Spleen (tissue), 11 donors: ENCODE data around the gene KCNJ10. TPM values are rescaled to one million over a fixed set of nuclear protein-coding genes. Genes with fewer than 3 reads are reported as not detected.

ENCODE experiments used
- DNase-seq: peaks from one replicate; pipeline ENCODE4 v3.0.0-alpha.2; 2020
- H3K27ac ChIP-seq, 8 donors: fragments of 200-600 bp; sonication (generic) in 7 of 8; 1 replicate in 4 of 8; 2 replicates in 4 of 8; pipeline versions ENCODE4 v1.5.0 to v1.8.0; 2016 to 2021; ENCODE audit warnings: inconsistent platforms in 4 of 8, mild to moderate bottlenecking in 4 of 8, moderate library complexity in 1 of 8
- H3K27me3 ChIP-seq, 7 donors: fragments of 200-600 bp; sonication (generic) in 6 of 7; replicated peaks in 1 of 7; 1 replicate in 4 of 7; 2 replicates in 3 of 7; pipeline versions ENCODE4 v1.5.0 to v1.8.0; 2016 to 2021; ENCODE audit warnings: inconsistent platforms in 3 of 7, mild to moderate bottlenecking in 1 of 7
- H3K36me3 ChIP-seq, 6 donors: fragments of 200-600 bp; sonication (generic) in 5 of 6; 1 replicate in 4 of 6; 2 replicates in 2 of 6; pipeline versions ENCODE4 v1.5.0 to v1.8.0; 2016 to 2021; ENCODE audit warnings: inconsistent platforms in 2 of 6
- H3K4me1 ChIP-seq, 6 donors: fragments of 200-600 bp; sonication (generic) in 5 of 6; 1 replicate in 3 of 6; 2 replicates in 3 of 6; pipeline versions ENCODE4 v1.5.0 to v1.8.0; 2016 to 2021; ENCODE audit warnings: inconsistent platforms in 3 of 6
- H3K4me3 ChIP-seq, 8 donors: fragments of 200-600 bp; sonication (generic) in 7 of 8; 1 replicate in 4 of 8; 2 replicates in 4 of 8; pipeline versions ENCODE4 v1.5.0 to v1.8.0; 2016 to 2021; ENCODE audit warnings: inconsistent platforms in 4 of 8, mild to moderate bottlenecking in 4 of 8, moderate library complexity in 2 of 8
- H3K9me3 ChIP-seq, 8 donors: fragments of 200-600 bp; sonication (generic) in 7 of 8; 1 replicate in 4 of 8; 2 replicates in 4 of 8; pipeline versions ENCODE4 v1.5.0 to v1.8.0; 2016 to 2021; ENCODE audit warnings: inconsistent platforms in 4 of 8
- CTCF ChIP-seq, 11 experiments: fragments of 200-600 bp in 7 of 11; fragments of 450-650 bp in 4 of 11; sonication (generic) in 4 of 11; IDR thresholded peaks in 8 of 11; conservative IDR thresholded peaks in 3 of 11; 1 replicate in 7 of 11; 2 replicates in 4 of 11; pipeline versions ENCODE4 v1.4.0 to v1.8.0; 2016 to 2021; ENCODE audit warnings: antibody characterized with exemption in 11 of 11, inconsistent platforms in 4 of 11, mild to moderate bottlenecking in 1 of 11
- POLR2A ChIP-seq, 3 donors: fragments of 450-650 bp; IDR thresholded peaks; one replicate each; pipeline ENCODE4 v1.5.1; 2017; ENCODE audit warnings: antibody characterized with exemption in 3 of 3, mild to moderate bottlenecking in 1 of 3
- POLR2AphosphoS5 ChIP-seq, 3 donors: sonication (generic); formaldehyde crosslinking; IDR thresholded peaks; one replicate each; pipeline ENCODE4 v1.5.1; 2017; ENCODE audit warnings: antibody characterized with exemption in 3 of 3
- WGBS, 5 donors: extraction: QIAGEN DNeasy Blood & Tissue Kit in 3 of 5; methylation state at CpG; one replicate each; pipeline versions ENCODE4 v1.1.5 to v1.1.7; 2013 to 2018; 5-methylcytosine and 5-hydroxymethylcytosine counted together
- intact Hi-C: fragments of 100-400 bp; cut with DNase I; formaldehyde crosslinking; loops from one replicate; pipeline ENCODE4 v1.15.0; 2023; ENCODE audit warnings: low total_unique reads
- polyA plus RNA-seq, 3 donors: library from polyadenylated mRNA; stranded (reverse); fragments of 200-250 nt; gene quantifications; one replicate each; pipeline ENCODE4 v1.2.1, GENCODE V29; 2013
- total RNA-seq, 7 donors: library from RNA; depleted of rRNA in 3 of 7; stranded (reverse); fragments of >200 nt in 3 of 7; fragmentation: NEBNext Ultra II Directional in 4 of 7; extraction: Animal tissue kit (Norgen Biotek cat#: 25700) in 4 of 7; gene quantifications; one replicate each; pipeline versions ENCODE4 v1.1.0 to v1.2.1, GENCODE V29; 2016 to 2021
- donor health status: healthy with polysubstance abuse.
- donor health status: DM: no; HTN: no; CAD: no; lungs with moderate emphysema.
- donor health status: DM: no; HTN: no; CAD: no.
- donor health status: Bipolar disorder and iron deficiency.
- donor health status: healthy.
- donor health status: DM: no; HTN: no; CAD: no.
- donor health status: DM: yes; HTN: yes; CAD: no.

KCNJ10 gene
- total and polyA plus RNA-seq, 10 donors = 3.7 to 30.8 (median 14.2) TPM

GRCh38 chr1:160094806-160095205, 24.8 kb upstream of the KCNJ10 start:
- no peaks in the 10 kb centered on the region for H3K9me3 ChIP-seq
- peaks cover 0 to 60% (median 42%) of the 10 kb centered on the region in 6 donors for H3K36me3 ChIP-seq
- 93 to 97% (median 95%) methylated on average over 14 of the region's 14 CpGs for WGBS, 5 donors
- peak; percentile 74 for DNase-seq
- H3K4me1 ChIP-seq = peaks cover 18 to 53% (median 31%) of the 10 kb centered on the region in 6 donors
- H3K27me3 ChIP-seq = no peaks in the 10 kb centered on the region
- no peak overlapping the region for H3K4me3 ChIP-seq
- H3K27ac ChIP-seq = no peak overlapping the region
- TF ChIP-seq POLR2AphosphoS5 (IDR thresholded peaks at IDR 0.05) (no peak), POLR2A (IDR thresholded peaks at IDR 0.05) (no peak), CTCF (IDR thresholded peaks at IDR 0.05 in 8 of 11, conservative IDR thresholded peaks at IDR 0.05 in 3 of 11) (no peak)
- intact Hi-C loops = loop anchor here (10.0 kb wide), 1 partner anchor 310 kb away; the partner anchor contains the start of gene DUSP23

GRCh38 chr1:160094291-160094625, 24.3 kb upstream of the KCNJ10 start:
- H3K4me3 ChIP-seq = no peak overlapping the region
- no peak overlapping the region for H3K27ac ChIP-seq
- H3K36me3 ChIP-seq = peaks cover 0 to 65% (median 42%) of the 10 kb centered on the region in 6 donors
- DNase-seq = no peak
- intact Hi-C loops = loop anchor here (10.0 kb wide), 1 partner anchor 309 kb away; the partner anchor contains the start of gene DUSP23
- TF ChIP-seq POLR2AphosphoS5 (IDR thresholded peaks at IDR 0.05) (no peak), CTCF (IDR thresholded peaks at IDR 0.05 in 8 of 11, conservative IDR thresholded peaks at IDR 0.05 in 3 of 11) (no peak), POLR2A (IDR thresholded peaks at IDR 0.05) (no peak)
- 90 to 96% (median 95%) methylated on average over 4 of the region's 4 CpGs for WGBS, 5 donors
- no peaks in the 10 kb centered on the region for H3K9me3 ChIP-seq
- no peaks in the 10 kb centered on the region for H3K27me3 ChIP-seq
- H3K4me1 ChIP-seq = peaks cover 14 to 48% (median 25%) of the 10 kb centered on the region in 6 donors

- Histone ChIP-seq H3K27ac (no peak overlapping the region), H3K9me3 (no peaks in the 10 kb centered on the region), H3K27me3 (no peaks in the 10 kb centered on the region), H3K4me3 (no peak overlapping the region), H3K4me1 (peaks cover 14 to 45% (median 23%) of the 10 kb centered on the region in 6 donors), H3K36me3 (peaks cover 0 to 70% (median 44%) of the 10 kb centered on the region in 6 donors)
- TF ChIP-seq POLR2AphosphoS5 (IDR thresholded peaks at IDR 0.05) (no peak), POLR2A (IDR thresholded peaks at IDR 0.05) (no peak), CTCF (IDR thresholded peaks at IDR 0.05 in 8 of 11, conservative IDR thresholded peaks at IDR 0.05 in 3 of 11) (no peak)
- WGBS, 5 donors = 78 to 91% (median 90%) methylated on average over 11 to 21 of the region's 21 CpGs
- DNase-seq = peak; percentile 71
- intact Hi-C loops = loop anchor here (10.0 kb wide), 1 partner anchor 309 kb away; the partner anchor contains the start of gene DUSP23
These were observed 23.8 kb upstream of the KCNJ10 start for GRCh38 chr1:160093624-160094290.

GRCh38 chr1:160093069-160093395, 23.1 kb upstream of the KCNJ10 start:
- H3K27ac ChIP-seq = no peak overlapping the region
- intact Hi-C loops = loop anchor here (10.0 kb wide), 1 partner anchor 308 kb away; the partner anchor contains the start of gene DUSP23
- no peaks in the 10 kb centered on the region for H3K9me3 ChIP-seq
- DNase-seq = peak; percentile 75
- H3K4me1 ChIP-seq = peaks cover 14 to 41% (median 22%) of the 10 kb centered on the region in 6 donors
- 65 to 87% (median 82%) methylated on average over 5 to 9 of the region's 9 CpGs for WGBS, 5 donors
- peaks cover 0 to 77% (median 48%) of the 10 kb centered on the region in 6 donors for H3K36me3 ChIP-seq
- H3K27me3 ChIP-seq = no peaks in the 10 kb centered on the region
- H3K4me3 ChIP-seq = no peak overlapping the region
- no peak for TF ChIP-seq POLR2A (IDR thresholded peaks at IDR 0.05)
- no peak for TF ChIP-seq POLR2AphosphoS5 (IDR thresholded peaks at IDR 0.05)
- TF ChIP-seq CTCF (IDR thresholded peaks at IDR 0.05 in 8 of 11, conservative IDR thresholded peaks at IDR 0.05 in 3 of 11) = no peak
